ENCODE data around the gene FAM83D.

DNA sequence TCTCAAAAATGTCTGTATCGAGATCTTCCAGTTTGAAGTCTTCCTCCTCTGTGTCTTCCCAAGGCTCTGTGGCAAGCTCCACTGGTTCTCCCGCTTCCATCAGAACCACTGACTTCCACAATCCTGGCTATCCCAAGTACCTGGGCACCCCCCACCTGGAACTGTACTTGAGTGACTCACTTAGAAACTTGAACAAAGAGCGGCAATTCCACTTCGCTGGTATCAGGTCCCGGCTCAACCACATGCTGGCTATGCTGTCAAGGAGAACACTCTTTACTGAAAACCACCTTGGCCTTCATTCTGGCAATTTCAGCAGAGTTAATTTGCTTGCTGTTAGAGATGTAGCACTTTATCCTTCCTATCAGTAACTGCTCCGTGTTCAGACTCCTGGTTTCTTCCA, 25.9 kb downstream of the FAM83D start:
- TF ChIP-seq, protein P1, sequence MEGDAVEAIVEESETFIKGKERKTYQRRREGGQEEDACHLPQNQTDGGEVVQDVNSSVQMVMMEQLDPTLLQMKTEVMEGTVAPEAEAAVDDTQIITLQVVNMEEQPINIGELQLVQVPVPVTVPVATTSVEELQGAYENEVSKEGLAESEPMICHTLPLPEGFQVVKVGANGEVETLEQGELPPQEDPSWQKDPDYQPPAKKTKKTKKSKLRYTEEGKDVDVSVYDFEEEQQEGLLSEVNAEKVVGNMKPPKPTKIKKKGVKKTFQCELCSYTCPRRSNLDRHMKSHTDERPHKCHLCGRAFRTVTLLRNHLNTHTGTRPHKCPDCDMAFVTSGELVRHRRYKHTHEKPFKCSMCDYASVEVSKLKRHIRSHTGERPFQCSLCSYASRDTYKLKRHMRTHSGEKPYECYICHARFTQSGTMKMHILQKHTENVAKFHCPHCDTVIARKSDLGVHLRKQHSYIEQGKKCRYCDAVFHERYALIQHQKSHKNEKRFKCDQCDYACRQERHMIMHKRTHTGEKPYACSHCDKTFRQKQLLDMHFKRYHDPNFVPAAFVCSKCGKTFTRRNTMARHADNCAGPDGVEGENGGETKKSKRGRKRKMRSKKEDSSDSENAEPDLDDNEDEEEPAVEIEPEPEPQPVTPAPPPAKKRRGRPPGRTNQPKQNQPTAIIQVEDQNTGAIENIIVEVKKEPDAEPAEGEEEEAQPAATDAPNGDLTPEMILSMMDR (IDR thresholded peaks at IDR 0.05), result no peak
- TF ChIP-seq POLR2A (IDR thresholded peaks at IDR 0.05) (no peak), POLR2AphosphoS5 (IDR thresholded peaks at IDR 0.05) (no peak)

Data from prostate gland (tissue), 2 donors.